Body of pancreas (tissue), 4 donors: ENCODE data around the gene GPR37L1. TPM values are rescaled to one million over a fixed set of nuclear protein-coding genes. Genes with fewer than 3 reads are reported as not detected.

Experiments
- ATAC-seq: fragments of 150-250 bp; one replicate; pipeline ENCODE4 v1.9.1; 2016
- DNase-seq, 4 donors: peaks; one replicate each; pipeline ENCODE4 v3.0.0-alpha.2; 2019
- H3K27ac ChIP-seq, 4 donors: fragments of 200-600 bp; sonication (generic); 1 replicate in 3 of 4; 2 replicates in 1 of 4; pipeline versions ENCODE4 v1.5.1 to v1.6.1; 2016 to 2019; ENCODE audit warnings: mild to moderate bottlenecking in 1 of 4, mixed read lengths in 1 of 4, moderate library complexity in 1 of 4
- H3K27me3 ChIP-seq, 2 donors: fragments of 200-600 bp; sonication (generic); one replicate each; pipeline ENCODE4 v1.6.0; 2016; ENCODE audit warnings: mild to moderate bottlenecking in 1 of 2
- H3K36me3 ChIP-seq, 2 donors: fragments of 200-600 bp; sonication (generic); replicated peaks in 1 of 2; 2 replicates each; pipeline ENCODE4 v1.5.1; 2016; ENCODE audit warnings: low read depth in 2 of 2; ENCODE audit not compliant: insufficient read depth in 1 of 2
- H3K4me1 ChIP-seq: fragments of 200-600 bp; sonication (generic); one replicate; pipeline ENCODE4 v1.6.0; 2016
- H3K4me3 ChIP-seq, 2 donors: fragments of 200-600 bp; sonication (generic); 1 replicate in 1 of 2; 2 replicates in 1 of 2; pipeline ENCODE4 v1.5.1; 2016 to 2019
- H3K9me3 ChIP-seq, 3 donors: fragments of 200-600 bp; sonication (generic); 1 replicate in 2 of 3; 2 replicates in 1 of 3; pipeline ENCODE4 v1.5.1; 2016
- CTCF ChIP-seq, 7 experiments: fragments of 450-650 bp in 4 of 7; fragments of 200-600 bp in 3 of 7; sonication (generic) in 3 of 7; IDR thresholded peaks; one replicate each; pipeline ENCODE4 v1.5.1; 2016 to 2019; ENCODE audit warnings: antibody characterized with exemption in 7 of 7
- POLR2A ChIP-seq, 3 donors: fragments of 450-650 bp; IDR thresholded peaks; one replicate each; pipeline ENCODE4 v1.6.1; 2016; ENCODE audit warnings: antibody characterized with exemption in 3 of 3, mild to moderate bottlenecking in 2 of 3
- WGBS, 2 donors: methylation state at CpG; one replicate each; pipeline ENCODE4 v1.1.5; 2017; 5-methylcytosine and 5-hydroxymethylcytosine counted together
- intact Hi-C: fragments of 100-400 bp; cut with DNase I; formaldehyde crosslinking; loops from one replicate; pipeline ENCODE4 v1.15.1; 2023
- total RNA-seq, 2 donors: library from RNA; depleted of rRNA; stranded (reverse); fragments of >200 nt; gene quantifications; one replicate each; pipeline ENCODE4 v1.1.0, GENCODE V29; 2016

The GPR37L1 gene
- total RNA-seq, 2 donors from 2014 or later: not detected

DNA sequence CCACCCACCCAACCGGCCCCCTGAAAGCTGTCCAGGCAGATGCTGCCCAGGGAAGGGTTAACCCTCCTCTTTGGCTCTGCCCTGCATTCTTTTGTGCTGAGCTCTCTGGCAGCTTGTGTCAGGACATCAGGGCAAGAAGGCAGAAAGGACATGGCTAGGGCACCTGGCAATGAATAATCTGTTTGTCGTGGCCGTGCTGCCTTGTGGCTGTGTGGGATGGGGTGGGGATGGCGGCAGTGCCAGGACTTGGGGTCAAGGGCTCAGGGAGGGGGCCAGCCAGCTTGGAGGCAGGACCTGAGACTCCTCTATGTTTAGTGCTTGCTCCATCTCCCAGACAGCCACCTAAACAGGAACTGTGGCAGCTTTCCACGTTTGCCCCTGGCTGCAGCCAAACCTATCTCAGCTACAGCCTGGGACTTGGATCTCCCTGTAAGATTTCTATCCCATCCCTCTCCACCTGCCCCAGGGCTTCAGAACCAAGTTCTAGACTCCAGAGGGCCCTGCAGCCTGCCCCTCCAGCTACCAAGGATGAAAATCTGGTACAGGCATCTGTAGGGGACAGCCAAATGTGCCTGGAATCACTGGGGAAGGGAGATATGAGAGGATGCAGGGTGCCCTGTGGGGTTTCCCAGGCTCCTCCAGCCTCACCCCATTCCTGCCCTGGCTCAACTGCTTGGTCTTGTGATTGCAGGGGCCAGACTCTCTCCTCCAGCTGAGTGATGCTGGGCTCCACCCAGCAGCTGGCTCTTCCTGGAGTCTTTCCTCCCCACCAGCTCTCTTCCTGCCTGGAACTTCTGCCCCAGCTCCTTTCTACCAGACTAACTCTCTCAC is 9.6 kb upstream of the GPR37L1 start:
- H3K4me3 ChIP-seq: no peak overlapping the region
- 18 to 19% methylated on average over 2 to 5 of the region's 5 CpGs for WGBS, 2 donors
- DNase-seq (peak; percentile 73 to 82 (median 76)), ATAC-seq (peak; percentile 41)
- no peaks in the 10 kb centered on the region for H3K27me3 ChIP-seq
- H3K27ac ChIP-seq: peak overlapping the region; percentile 65 to 100 (median 87)
- H3K9me3 ChIP-seq: no peaks in the 10 kb centered on the region
- H3K4me1 ChIP-seq: peaks cover 61% of the 10 kb centered on the region
- intact Hi-C loops: no loop called here
- TF ChIP-seq POLR2A (IDR thresholded peaks at IDR 0.05): peak in 1 of 3 donors; percentile 19
- peak in 4 of 7 experiments; percentile 15 to 25 (median 18) for TF ChIP-seq CTCF (IDR thresholded peaks at IDR 0.05)
- no peaks in the 10 kb centered on the region for H3K36me3 ChIP-seq

- no peaks in the 10 kb centered on the region for H3K36me3 ChIP-seq
- TF ChIP-seq POLR2A (IDR thresholded peaks at IDR 0.05): no peak
- no peak for TF ChIP-seq CTCF (IDR thresholded peaks at IDR 0.05)
- DNase-seq (no peak), ATAC-seq (no peak)
- peaks cover 62% of the 10 kb centered on the region for H3K4me1 ChIP-seq
- WGBS, 2 donors: 5 to 30% methylated on average over 2 of the region's 2 CpGs
- no peaks in the 10 kb centered on the region for H3K27me3 ChIP-seq
- intact Hi-C loops: no loop called here
- H3K27ac ChIP-seq: peak overlapping the region; percentile 65 to 100 (median 87)
- no peak overlapping the region for H3K4me3 ChIP-seq
- H3K9me3 ChIP-seq: no peaks in the 10 kb centered on the region
Observed at GRCh38 chr1:202113690-202114300, 8.9 kb upstream of the GPR37L1 start.

GRCh38 chr1:202116287-202116686 is 6.4 kb upstream of the GPR37L1 start:
- no peak for DNase-seq
- peaks cover 39% of the 10 kb centered on the region for H3K4me1 ChIP-seq
- no peak overlapping the region for H3K4me3 ChIP-seq
- peak overlapping the region in 1 of 4 donors; percentile 10 for H3K27ac ChIP-seq
- WGBS, 2 donors: 92 to 98% methylated on average over 7 to 8 of the region's 8 CpGs
- H3K9me3 ChIP-seq: no peaks in the 10 kb centered on the region
- no peaks in the 10 kb centered on the region for H3K36me3 ChIP-seq
- H3K27me3 ChIP-seq: no peaks in the 10 kb centered on the region
- no peak for ATAC-seq
- intact Hi-C loops: no loop called here
- no peak for TF ChIP-seq POLR2A (IDR thresholded peaks at IDR 0.05)

DNA sequence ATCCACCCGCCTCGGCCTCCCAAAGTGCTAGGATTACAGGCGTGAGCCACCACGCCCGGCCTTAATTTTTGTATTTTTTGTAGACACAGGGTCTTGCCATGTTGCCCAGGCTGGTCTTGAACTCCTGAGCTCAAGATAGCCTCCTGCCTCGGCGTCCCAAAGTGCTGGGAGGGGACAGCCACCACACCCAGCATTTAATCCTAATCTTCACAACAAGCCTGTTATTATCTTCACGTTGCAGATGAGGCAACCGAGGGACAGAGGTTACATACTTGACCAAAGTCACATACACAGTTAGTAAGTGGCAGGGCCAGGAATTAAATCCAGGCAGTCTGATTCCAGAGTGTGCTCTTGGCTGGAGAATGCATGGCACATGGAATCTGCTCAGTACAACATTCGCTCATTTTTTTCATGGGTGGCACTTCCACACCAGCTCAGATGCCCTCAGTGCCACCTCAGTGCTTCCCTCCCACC is 4.8 kb upstream of the GPR37L1 start:
- H3K9me3 ChIP-seq: no peaks in the 10 kb centered on the region
- H3K36me3 ChIP-seq: no peaks in the 10 kb centered on the region
- whole genome bisulfite sequencing, 2 donors: 71 to 76% methylated on average over 10 of the region's 10 CpGs
- DNase-seq (no peak), ATAC-seq (no peak)
- H3K4me3 ChIP-seq: no peak overlapping the region
- peaks cover 30% of the 10 kb centered on the region for H3K4me1 ChIP-seq
- no peaks in the 10 kb centered on the region for H3K27me3 ChIP-seq
- intact Hi-C loops: no loop called here
- peak overlapping the region in 2 of 4 donors; percentile 41 to 59 for H3K27ac ChIP-seq
- TF ChIP-seq POLR2A (IDR thresholded peaks at IDR 0.05) (no peak), CTCF (IDR thresholded peaks at IDR 0.05) (no peak)

DNA sequence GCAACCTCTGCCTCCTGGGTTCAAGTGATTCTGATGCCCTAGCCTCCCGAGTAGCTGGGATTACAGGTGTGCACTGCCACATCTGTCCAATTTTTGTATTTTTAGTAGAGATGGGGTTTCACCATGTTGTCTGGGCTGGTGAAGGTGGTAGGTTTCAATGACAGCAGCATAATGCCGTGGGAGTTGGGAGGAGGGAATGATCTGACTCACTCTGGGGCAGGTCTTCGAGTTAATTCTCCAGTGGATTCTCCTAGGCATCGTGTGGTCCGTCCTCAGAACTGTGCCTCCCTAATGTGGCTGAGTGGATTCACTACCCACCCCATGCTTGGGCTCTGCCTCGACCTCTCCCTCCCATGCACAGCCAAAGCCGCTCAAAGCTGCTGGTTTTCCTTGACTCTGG is 1.7 kb upstream of the GPR37L1 start:
- intact Hi-C loops: loop anchor here (5.0 to 10.0 kb wide), 2 partner anchors 119 to 226 kb away; no protein-coding TSS in a partner anchor
- Histone ChIP-seq H3K9me3 (no peaks in the 10 kb centered on the region), H3K27ac (no peak overlapping the region), H3K27me3 (no peaks in the 10 kb centered on the region), H3K4me3 (no peak overlapping the region), H3K4me1 (peaks cover 11% of the 10 kb centered on the region), H3K36me3 (no peaks in the 10 kb centered on the region)
- WGBS, 2 donors: 61 to 64% methylated on average over 6 to 7 of the region's 7 CpGs
- ATAC-seq (no peak), DNase-seq (no peak)
- no peak for TF ChIP-seq POLR2A (IDR thresholded peaks at IDR 0.05)
- no peak for TF ChIP-seq CTCF (IDR thresholded peaks at IDR 0.05)
